Left ventricle myocardium inferior (tissue), 1 donor: ENCODE data around the gene MPP4. TPM values are rescaled to one million over a fixed set of nuclear protein-coding genes. Genes with fewer than 3 reads are reported as not detected.

Experiments used
- DNase-seq: peaks from one replicate; pipeline ENCODE4 v3.0.0-alpha.2; 2020
- H3K27ac ChIP-seq: fragments of 200-600 bp; replicated peaks from 2 replicates; pipeline ENCODE4 v1.8.0; 2021
- H3K27me3 ChIP-seq: fragments of 200-600 bp; 2 replicates; pipeline ENCODE4 v1.8.0; 2021; ENCODE audit warnings: low read depth
- H3K36me3 ChIP-seq: fragments of 200-600 bp; 2 replicates; pipeline ENCODE4 v1.8.0; 2021
- H3K4me1 ChIP-seq: fragments of 200-600 bp; 2 replicates; pipeline ENCODE4 v1.8.0; 2021
- H3K4me3 ChIP-seq: fragments of 200-600 bp; 2 replicates; pipeline ENCODE4 v1.8.0; 2021; ENCODE audit warnings: mild to moderate bottlenecking, moderate library complexity
- H3K9me3 ChIP-seq: fragments of 200-600 bp; replicated peaks from 2 replicates; pipeline ENCODE4 v1.8.0; 2021
- intact Hi-C: fragments of 100-400 bp; cut with micrococcal nuclease; formaldehyde crosslinking; loops from one replicate; pipeline ENCODE4 v1.11.0; 2022
- total RNA-seq: library from RNA; stranded (reverse); fragmentation: NEBNext Ultra II Directional; extraction: Animal tissue kit (Norgen Biotek cat#: 25700); gene quantifications from one replicate; pipeline ENCODE4 v1.2.1, GENCODE V29; 2021
- TF ChIP-seq, protein P1 (sequence below): fragments of 200-600 bp; IDR thresholded peaks from 2 replicates; pipeline ENCODE4 v1.8.0; 2021; ENCODE audit warnings: antibody characterized with exemption, mild to moderate bottlenecking, borderline replicate concordance
- donor health status: DM: no; HTN: yes; CAD: no; lungs with severe emphysema.

The MPP4 gene
- total RNA-seq, 1 donor from 2014 or later: not detected

- TF ChIP-seq, protein P1, sequence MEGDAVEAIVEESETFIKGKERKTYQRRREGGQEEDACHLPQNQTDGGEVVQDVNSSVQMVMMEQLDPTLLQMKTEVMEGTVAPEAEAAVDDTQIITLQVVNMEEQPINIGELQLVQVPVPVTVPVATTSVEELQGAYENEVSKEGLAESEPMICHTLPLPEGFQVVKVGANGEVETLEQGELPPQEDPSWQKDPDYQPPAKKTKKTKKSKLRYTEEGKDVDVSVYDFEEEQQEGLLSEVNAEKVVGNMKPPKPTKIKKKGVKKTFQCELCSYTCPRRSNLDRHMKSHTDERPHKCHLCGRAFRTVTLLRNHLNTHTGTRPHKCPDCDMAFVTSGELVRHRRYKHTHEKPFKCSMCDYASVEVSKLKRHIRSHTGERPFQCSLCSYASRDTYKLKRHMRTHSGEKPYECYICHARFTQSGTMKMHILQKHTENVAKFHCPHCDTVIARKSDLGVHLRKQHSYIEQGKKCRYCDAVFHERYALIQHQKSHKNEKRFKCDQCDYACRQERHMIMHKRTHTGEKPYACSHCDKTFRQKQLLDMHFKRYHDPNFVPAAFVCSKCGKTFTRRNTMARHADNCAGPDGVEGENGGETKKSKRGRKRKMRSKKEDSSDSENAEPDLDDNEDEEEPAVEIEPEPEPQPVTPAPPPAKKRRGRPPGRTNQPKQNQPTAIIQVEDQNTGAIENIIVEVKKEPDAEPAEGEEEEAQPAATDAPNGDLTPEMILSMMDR: no peak
- peaks cover 39% of the 10 kb centered on the region for H3K4me1 ChIP-seq
- H3K4me3 ChIP-seq: no peak overlapping the region
- H3K36me3 ChIP-seq: peaks cover 13% of the 10 kb centered on the region
- DNase-seq: no peak
- H3K27ac ChIP-seq: peak overlapping the region; percentile 6
- intact Hi-C loops: no loop called here
- H3K9me3 ChIP-seq: no peaks in the 10 kb centered on the region
- no peaks in the 10 kb centered on the region for H3K27me3 ChIP-seq
Observed at GRCh38 chr2:201696151-201696659, 2.2 kb downstream of the MPP4 start.

GRCh38 chr2:201685156-201685555, 13.3 kb downstream of the MPP4 start:
- Histone ChIP-seq H3K4me1 (no peaks in the 10 kb centered on the region), H3K27me3 (peaks cover 7% of the 10 kb centered on the region), H3K4me3 (no peak overlapping the region), H3K27ac (no peak overlapping the region), H3K36me3 (no peaks in the 10 kb centered on the region), H3K9me3 (no peaks in the 10 kb centered on the region)
- TF ChIP-seq, protein P1: no peak
- DNase-seq: no peak
- intact Hi-C loops: no loop called here

- Histone ChIP-seq H3K27me3 (peaks cover 12% of the 10 kb centered on the region), H3K36me3 (no peaks in the 10 kb centered on the region), H3K9me3 (no peaks in the 10 kb centered on the region), H3K4me3 (no peak overlapping the region), H3K27ac (no peak overlapping the region), H3K4me1 (no peaks in the 10 kb centered on the region)
- TF ChIP-seq, protein P1: peak; percentile 38
- intact Hi-C loops: no loop called here
- no peak for DNase-seq
Observed at GRCh38 chr2:201680743-201681142, 17.7 kb downstream of the MPP4 start.

GRCh38 chr2:201678401-201678800, 20.0 kb downstream of the MPP4 start:
- no peak overlapping the region for H3K4me3 ChIP-seq

DNA sequence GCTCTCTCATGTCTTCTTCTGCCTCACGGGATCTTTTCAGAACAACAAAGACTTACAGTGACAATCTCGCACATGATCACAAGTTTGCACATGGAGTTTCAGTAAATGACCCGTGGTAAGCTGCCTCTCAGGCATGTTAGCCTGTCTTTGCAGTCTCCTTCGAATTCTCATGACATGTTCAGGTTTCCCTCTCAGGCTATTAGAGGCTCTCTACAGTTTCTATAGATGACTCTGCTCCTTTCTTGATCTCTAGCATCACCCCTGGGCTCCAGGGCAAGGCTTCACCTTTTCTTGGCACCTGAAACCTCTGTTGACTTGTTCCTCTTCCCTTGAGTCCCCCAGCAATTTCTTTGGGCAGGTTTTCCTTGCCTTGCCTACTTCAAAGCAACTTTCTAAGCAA, 23.0 kb downstream of the MPP4 start:
- no peaks in the 10 kb centered on the region for H3K9me3 ChIP-seq
- no peak for DNase-seq

More at GRCh38 chr2:201678401-201678800, 20.0 kb downstream of the MPP4 start:
- Histone ChIP-seq H3K27me3 (peaks cover 12% of the 10 kb centered on the region), H3K9me3 (no peaks in the 10 kb centered on the region), H3K4me1 (no peaks in the 10 kb centered on the region), H3K36me3 (no peaks in the 10 kb centered on the region), H3K27ac (no peak overlapping the region)
- TF ChIP-seq, protein P1: no peak
- intact Hi-C loops: no loop called here
- no peak for DNase-seq

More for the DNA sequence above, 23.0 kb downstream of the MPP4 start:
- H3K4me1 ChIP-seq: no peaks in the 10 kb centered on the region
- intact Hi-C loops: no loop called here
- H3K27me3 ChIP-seq: peaks cover 7% of the 10 kb centered on the region
- H3K27ac ChIP-seq: no peak overlapping the region
- H3K36me3 ChIP-seq: no peaks in the 10 kb centered on the region
- no peak overlapping the region for H3K4me3 ChIP-seq
- TF ChIP-seq, protein P1: no peak
